Coronary artery (tissue), 2 donors: ENCODE results near the gene BBLN.
A peak's percentile ranks its signal among the peaks of the same experiment; 100 is the strongest.
"Not testable (repeated sequence)": the region's sequence is repeated elsewhere in the genome, so short reads cannot be mapped to it uniquely, and the experiment has no call there.

Source experiments
- DNase-seq: peaks from one replicate; pipeline ENCODE4 v3.0.0-alpha.2; 2017; ENCODE audit warnings: low spot score
- H3K27ac ChIP-seq, 2 donors: fragments of 200-600 bp; sonication (generic); one replicate each; pipeline ENCODE4 v1.5.1; 2016 to 2019
- H3K4me3 ChIP-seq: fragments of 200-600 bp; sonication (generic); 2 replicates; pipeline ENCODE4 v1.5.1; 2016; ENCODE audit warnings: mild to moderate bottlenecking, moderate library complexity
- CTCF ChIP-seq: fragments of 200-600 bp; sonication (generic); IDR thresholded peaks from one replicate; pipeline ENCODE4 v1.5.1; 2019; ENCODE audit warnings: antibody characterized with exemption

Gene BBLN

GRCh38 chr9:128159784-128160602, at the start of gene BBLN:
Gene BBLN (plus strand): TSS chr9:128160265. CDS start chr9:128160408, 143 bp downstream.
- DNase-seq = peak; percentile 97
- Histone ChIP-seq H3K27ac (peak within 1 kb of the TSS; percentile 29 to 84), H3K4me3 (peak within 1 kb of the TSS; percentile 85)
- TF ChIP-seq CTCF = no peak

- DNase-seq, H3K27ac ChIP-seq, H3K4me3 ChIP-seq: not testable (repeated sequence)
Observed at GRCh38 chr9:128111726-128112125, 48.3 kb upstream of the BBLN start.

- no peak for TF ChIP-seq CTCF
- DNase-seq = no peak
- Histone ChIP-seq H3K27ac (no peak overlapping the region), H3K4me3 (no peak overlapping the region)
Observed at GRCh38 chr9:128113526-128114325, 46.3 kb upstream of the BBLN start.

- no peak overlapping the region for H3K27ac ChIP-seq
Observed at GRCh38 chr9:128114326-128115186, 45.5 kb upstream of the BBLN start.

GRCh38 chr9:128115187-128116103, 44.6 kb upstream of the BBLN start:
- H3K27ac ChIP-seq = no peak overlapping the region
- DNase-seq = no peak
- no peak for TF ChIP-seq CTCF
- H3K4me3 ChIP-seq = no peak overlapping the region

More at GRCh38 chr9:128114326-128115186, 45.5 kb upstream of the BBLN start:
- TF ChIP-seq CTCF = no peak
- DNase-seq = no peak
- no peak overlapping the region for H3K4me3 ChIP-seq

- no peak overlapping the region for H3K27ac ChIP-seq
- TF ChIP-seq CTCF = no peak
- no peak for DNase-seq
- no peak overlapping the region for H3K4me3 ChIP-seq
Observed at GRCh38 chr9:128116104-128117083, 43.7 kb upstream of the BBLN start.
